ENCODE results near the gene CPT1A.

The CPT1A gene

DNA sequence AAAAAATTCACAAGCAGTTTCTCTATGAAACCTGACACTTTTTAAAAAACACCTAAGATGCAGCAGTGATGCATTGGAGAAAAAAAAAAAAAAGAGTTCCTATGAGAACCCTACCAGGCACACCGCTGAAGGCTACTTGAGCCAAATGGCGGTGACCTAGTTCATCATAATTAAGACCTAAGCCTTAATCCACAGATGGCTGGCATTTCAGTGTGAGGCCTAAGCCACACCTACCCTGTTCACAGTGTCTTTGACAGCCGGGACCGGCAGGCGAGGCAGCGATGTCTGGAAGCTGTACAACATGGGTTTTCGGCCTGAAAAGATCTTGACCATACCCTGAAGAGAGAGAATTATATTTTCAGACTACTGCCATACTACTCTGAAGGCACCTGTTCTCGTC lies 38.0 kb downstream of the CPT1A start:
- no peak for DNase-seq (ENCODE audit: low read depth in 2 of 2, low spot score in 1 of 2)

DNA sequence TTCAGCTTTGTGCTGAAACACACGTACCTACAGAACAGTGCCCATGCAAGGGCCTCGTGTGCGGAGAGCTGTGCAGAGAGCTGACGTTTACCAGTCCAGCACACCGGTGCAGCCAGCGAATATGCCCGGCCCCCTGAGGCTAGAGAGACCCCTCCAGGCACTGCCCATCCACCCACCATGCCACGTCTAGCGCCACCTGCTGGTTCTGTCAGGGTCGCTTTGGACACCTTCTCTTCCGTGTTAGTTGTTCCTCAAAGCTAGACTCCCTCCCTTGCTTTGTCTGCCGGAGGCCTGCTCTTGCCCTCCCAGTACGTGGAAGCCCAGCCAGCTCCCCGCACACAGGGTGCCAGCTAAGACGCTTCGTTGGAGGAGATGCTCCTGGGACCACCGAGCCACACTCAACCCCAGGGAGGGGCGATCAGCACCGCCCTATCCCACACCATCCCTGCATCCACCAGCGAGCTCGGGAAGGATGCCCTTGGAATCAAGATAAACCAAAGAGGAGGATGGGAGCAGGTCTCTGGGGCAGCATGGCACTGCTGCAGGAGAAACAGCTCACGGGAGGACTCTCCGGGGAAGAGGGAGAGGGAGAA lies 43.4 kb downstream of the CPT1A start:
- peak in 1 of 2 donors; percentile 12 for DNase-seq (ENCODE audit: low read depth in 2 of 2, low spot score in 1 of 2)

DNA sequence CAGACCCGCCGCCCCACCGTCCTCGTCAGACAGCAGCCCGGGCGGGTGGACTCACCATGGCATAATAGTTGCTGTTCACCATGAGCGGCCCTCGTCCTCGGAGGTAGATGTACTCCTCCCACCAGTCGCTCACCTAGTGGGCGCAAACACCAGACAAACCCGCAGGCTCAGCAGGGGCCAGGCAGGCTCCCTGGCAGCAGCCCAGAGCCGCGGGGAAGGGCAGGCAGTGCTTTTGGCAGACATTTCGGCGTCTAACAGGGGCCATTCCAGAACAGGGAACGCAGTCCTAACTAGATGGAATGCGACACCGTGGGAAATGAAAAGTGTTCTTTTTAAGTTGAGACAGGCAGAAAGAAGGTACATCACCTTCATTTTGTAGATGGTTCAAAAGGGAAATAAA lies 44.9 kb downstream of the CPT1A start:
- no peak for DNase-seq (ENCODE audit: low read depth in 2 of 2, low spot score in 1 of 2)

DNA sequence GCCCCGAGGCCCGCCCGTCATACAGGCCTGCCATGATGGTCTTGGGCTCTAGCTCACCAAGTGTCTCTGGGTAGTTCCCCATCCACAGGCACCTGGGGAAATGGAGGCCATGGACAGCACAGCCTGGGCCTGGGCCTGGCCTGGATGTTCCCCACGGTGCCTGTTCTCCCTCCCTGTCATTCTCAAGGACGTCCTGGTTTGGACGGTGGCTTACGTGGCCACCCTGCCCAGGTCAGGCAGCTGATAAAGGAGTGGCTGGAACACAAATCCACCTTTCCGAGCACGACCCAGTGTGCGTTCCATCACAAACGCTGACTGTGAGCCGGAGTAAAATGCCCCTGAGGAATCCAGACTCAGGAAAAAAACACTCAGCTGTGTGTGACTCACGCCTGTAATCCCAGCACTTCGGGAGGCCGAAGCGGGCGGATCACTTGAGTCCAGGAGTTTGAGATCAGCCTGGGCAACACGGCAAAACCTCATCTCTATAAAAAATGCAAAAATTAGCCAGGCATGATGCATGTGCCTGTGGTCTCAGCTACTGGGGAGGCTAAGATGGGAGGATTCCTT lies 49.2 kb downstream of the CPT1A start:
- DNase-seq (ENCODE audit: low read depth in 2 of 2, low spot score in 1 of 2) = no peak

DNA sequence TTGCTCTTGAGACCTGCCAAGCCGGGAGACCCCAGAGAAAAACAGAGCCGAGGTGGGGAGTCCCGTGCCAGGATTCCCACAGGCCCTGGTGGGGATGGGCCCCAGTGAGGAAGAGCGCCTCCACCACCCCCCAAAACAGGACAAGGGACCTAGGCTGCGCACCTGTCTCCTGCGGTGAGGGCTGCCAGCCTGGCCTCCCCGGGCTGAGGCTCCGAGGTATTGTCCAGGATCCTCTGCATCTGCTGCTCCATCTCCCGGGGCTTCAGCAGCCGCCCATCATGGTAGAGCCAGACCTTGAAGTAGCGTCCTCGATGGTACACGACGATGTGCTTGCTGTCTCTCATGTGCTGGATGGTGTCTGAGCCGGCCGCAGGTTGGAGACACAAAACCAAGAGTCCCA lies 57.1 kb downstream of the CPT1A start:
- DNase-seq (ENCODE audit: low read depth in 2 of 2, low spot score in 1 of 2) = no peak

DNA sequence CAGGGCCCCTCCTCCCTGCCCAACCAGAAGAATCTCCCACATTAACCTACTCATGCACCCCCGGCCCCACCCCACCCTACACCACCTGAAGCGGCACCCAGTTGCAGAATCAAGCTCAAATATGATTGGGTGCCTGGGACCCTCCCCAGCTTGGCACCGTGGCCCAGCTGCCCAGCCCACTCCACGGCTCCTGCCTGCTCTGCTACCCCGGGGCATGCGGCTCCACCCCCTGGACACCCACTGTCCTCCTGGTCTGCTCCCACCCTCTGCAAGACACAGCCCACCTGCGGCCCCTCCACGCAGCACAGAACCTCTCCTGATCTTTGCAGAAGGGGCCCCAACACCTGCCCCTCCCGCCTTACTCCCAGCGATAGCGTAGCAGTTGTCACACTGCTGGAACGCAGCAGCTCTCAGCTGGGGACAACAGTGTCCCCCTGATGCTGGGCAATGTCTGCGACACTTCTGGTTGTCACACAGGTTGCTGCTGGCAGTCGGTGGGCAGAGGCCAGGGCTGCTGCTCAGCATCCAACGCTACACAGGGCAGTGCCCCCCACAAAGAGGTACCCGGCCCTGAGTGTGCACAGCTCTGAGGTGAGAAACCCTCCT lies 58.4 kb downstream of the CPT1A start:
- no peak for DNase-seq (ENCODE audit: low read depth in 2 of 2, low spot score in 1 of 2)

DNA sequence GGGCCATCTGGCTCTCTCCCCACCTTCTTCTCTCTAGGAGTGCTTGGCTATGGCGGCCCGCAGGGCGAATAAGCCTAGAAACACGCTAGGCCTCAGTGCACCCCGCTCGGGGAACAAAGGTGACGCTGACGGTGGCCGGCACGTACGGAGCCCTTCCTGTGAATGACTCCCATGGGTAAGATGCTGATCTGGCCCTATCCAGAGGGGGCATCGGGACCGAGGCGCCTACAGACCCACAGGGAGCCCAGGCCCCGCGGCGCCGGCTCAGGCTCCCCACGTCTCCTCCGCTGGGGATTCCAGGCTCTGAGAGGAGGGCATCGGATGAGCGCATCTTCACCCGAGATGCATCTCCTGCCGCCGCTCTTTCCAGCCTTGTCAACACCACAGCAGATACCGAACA lies 59.0 kb downstream of the CPT1A start:
- no peak for DNase-seq (ENCODE audit: low read depth in 2 of 2, low spot score in 1 of 2)

DNA sequence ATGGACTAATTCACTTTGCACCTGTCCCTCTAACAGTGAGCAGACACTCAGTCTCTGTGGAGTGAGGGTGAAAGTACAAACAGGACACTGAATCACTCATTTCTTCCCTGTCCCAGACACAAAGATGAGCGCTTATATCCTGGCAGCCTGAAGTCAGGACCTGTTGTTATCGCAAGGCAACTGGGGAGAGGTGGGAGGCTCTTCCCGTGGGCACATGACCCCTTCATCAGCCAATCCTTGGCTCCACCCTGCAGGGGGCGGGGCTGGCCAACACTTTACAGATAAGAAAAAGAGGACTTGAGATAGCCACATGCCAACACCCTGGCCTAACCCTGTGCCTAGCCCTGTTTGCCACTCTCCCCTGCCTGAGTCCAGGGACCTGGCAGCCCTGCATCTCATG lies 60.9 kb downstream of the CPT1A start:
- DNase-seq (ENCODE audit: low read depth in 2 of 2, low spot score in 1 of 2) = no peak

DNA sequence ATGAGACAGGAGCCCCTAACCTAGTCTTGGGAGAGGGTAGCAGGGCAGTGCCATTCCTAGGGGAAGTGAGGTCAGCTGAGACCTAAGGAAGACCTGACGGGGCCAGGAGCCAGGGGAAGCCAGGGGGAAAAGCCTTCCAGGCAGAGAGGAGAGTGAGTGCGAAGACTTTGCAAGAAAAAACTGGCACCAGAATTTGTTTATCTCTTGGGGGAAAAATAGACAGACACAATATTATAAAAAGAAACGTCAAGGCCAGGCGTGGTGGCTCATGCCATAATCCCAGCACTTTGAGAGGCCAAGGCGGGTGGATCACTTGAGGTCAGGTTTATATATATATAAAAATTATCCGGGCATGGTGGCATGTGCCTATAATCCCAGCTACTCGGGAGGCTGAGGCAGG lies 63.5 kb downstream of the CPT1A start:
- no peak for DNase-seq (ENCODE audit: low read depth in 2 of 2, low spot score in 1 of 2)

DNA sequence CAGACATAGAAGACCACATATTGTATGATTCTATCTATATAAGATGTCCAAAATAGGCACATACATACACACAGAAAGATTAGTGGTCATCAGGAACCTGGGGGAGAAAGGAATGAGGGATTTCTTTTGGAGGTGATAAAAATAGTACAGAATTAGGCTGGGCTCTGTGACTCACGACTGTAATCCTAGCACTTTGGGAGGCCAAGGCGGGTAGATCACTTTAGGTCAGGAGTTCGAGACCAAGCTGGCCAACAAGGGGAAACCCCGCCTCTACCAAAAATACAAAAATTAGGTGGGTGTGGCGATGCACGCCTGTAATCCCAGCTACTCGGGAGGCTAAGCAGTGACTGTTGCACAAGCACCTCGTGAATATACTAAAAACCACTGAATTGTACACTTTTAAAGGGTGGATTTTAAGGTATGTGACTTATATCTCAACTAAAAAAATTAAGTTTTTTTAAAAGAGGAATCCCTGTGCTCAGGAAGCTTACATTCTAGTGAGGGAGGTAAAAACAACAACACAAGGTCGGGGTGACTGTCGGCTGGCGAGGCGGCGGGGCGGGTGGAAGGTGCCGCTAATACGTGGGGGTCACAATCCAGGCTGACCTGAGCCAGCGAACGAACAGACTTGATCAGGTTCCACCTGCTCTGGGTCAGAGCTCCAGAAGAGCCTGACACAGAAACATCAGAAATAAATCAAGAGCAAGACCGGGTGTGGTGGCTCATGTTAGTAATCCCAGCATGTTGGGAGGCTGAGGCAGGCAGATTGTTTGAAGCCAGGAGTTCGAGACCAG lies 65.1 kb downstream of the CPT1A start:
- DNase-seq (ENCODE audit: low read depth in 2 of 2, low spot score in 1 of 2) = no peak

DNA sequence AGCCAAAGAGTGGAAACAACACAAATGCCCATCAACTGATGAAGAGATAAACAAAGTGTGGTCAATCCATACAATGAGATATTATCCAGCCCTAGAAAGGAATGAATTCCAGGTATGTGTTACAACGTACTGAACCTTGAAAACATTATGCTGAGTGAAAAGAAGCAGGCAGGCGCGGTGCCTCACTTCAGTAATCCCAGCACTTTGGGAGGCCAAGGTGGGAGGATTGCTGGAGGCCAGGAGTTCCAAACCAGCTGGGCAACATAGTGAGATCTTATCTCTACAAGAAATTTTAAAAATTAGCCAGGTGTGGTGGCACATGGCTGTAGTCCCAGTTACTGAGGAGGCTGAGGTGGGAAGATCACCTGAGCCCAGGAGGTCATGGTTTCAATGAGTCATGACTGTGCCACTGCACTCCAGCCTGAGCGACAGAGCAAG lies 65.7 kb downstream of the CPT1A start:
- DNase-seq (ENCODE audit: low read depth in 2 of 2, low spot score in 1 of 2) = no peak

DNA sequence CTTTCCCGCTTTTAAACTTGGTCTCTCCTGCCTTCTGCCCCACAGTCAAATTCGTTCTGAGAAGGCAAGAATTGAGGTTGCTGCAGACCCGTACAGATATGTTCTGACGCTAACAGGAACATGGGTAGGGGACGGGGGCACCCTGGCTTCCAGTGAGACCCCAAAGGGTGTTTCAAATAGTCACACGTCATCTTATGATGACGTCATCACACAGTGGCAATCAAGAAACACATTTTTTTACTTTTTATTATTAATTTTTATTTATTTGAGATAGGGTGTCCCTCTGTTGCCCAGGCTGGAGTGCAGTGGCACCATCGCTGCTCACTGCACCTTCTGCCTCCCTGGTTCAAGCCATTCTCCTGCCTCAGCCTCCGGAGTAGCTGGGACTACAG lies 67.5 kb downstream of the CPT1A start:
- no peak for DNase-seq (ENCODE audit: low read depth in 2 of 2, low spot score in 1 of 2)

DNA sequence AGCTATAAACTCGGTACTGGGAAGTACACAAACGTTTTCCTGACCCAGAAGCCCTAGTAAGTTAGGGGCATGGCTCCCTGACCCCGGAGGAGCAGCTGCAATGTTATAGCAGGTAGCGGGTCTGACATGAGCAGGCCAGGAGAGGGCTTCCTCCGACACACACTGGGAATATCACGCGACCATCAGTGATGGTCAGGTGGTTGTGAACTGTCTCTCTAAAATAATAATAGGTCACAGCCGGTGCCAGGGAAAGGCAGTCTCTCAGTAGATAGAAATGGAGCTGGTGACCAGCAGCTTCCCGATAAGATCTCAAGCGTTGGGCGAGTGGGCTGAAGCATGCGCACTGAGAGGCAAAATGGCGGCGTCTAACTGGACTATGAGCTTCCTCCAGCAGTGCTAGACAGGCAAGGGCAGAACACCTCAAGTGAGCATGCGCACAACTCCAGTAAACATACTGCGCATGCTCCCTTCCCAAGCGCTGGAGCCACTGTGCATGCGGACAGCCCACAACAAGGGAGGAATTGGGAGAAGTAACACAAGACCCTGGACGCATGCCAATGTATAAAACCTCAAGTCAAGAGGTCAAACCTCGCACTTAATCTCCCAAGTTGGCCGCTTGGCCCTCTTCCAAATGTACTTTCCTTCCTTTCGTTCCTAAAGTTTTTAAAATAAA lies 68.1 kb downstream of the CPT1A start:
- no peak for DNase-seq (ENCODE audit: low read depth in 2 of 2, low spot score in 1 of 2)

DNA sequence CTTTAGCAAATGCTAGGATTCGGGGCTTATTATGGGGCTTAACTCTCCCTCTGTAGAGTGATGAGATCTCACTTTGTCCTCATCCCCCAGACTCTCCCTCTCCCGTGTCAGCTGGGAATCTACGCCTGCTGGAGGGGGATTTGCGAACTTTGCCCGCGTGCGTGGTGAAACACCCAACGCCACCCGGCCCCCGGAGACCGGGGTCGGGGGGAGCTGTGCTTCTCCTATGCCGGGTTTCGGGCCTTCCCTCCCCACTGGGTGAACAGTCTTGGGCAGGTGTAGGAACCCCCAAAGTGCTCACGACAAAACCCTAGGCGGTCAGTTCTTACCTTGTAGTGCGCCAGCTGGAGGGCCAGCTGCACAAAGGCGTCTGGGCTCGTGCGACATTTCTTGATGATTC lies 68.8 kb downstream of the CPT1A start:
- no peak for DNase-seq (ENCODE audit: low read depth in 2 of 2, low spot score in 1 of 2)

DNA sequence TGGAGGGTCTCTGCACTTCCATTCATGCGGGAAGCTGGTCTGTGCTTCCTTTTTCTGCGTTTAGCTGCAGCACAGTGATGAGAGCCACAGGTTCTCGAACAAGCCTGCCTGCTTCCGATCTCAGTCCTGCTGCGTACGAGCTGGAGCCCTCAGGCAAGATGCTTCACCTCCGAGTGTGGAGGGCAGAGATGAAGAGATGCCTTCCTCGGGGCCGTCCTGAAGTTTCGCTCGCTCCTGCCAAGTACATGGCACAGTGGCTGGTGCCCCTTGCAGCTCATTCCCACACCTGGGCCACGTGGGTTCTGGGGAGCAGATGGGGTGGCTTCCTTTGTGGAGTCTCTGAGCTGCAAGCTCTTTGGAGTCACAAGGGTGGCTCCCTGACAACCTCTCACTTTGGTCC lies 70.9 kb downstream of the CPT1A start:
- no peak for DNase-seq (ENCODE audit: low read depth in 2 of 2, low spot score in 1 of 2)

DNA sequence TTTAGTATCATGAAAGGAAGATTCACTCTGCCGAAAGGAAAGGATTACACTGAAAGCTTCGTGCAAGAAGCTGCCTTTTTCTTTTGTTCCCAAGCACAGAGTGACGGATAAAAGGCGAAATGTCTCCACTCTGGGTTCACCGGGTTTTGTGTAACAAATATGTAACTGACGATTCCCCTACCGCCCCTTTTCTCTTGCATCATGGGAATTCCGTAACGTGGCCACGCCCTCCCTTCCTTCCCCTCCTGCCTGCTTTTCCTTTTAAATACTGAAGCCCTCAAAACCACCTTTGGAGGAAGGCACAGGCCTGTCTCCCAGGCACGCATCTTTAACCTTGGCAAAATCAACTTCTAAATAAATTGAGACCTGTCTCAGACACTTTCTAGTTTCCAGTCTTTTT lies 74.0 kb downstream of the CPT1A start:
- DNase-seq (ENCODE audit: low read depth in 2 of 2, low spot score in 1 of 2) = no peak

DNA sequence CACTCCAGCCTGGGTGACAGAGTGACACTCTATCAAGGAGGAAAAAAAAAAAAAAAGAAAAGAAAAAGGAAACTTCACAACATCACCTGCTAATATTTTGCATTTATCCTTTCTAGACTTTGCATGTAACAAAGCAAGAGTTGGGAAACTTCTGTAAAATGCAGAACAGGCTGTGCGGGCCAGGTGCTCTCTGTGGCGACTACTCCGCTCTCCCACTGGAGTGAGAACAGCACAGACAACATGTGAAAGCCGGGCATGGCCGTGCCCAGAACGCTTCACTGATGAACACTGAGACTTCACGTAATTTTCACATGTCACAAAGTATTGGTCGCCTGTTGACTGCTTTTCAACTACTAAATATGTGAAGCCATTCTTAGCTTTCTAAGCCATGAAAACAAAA lies 74.9 kb downstream of the CPT1A start:
- no peak for DNase-seq (ENCODE audit: low read depth in 2 of 2, low spot score in 1 of 2)

DNA sequence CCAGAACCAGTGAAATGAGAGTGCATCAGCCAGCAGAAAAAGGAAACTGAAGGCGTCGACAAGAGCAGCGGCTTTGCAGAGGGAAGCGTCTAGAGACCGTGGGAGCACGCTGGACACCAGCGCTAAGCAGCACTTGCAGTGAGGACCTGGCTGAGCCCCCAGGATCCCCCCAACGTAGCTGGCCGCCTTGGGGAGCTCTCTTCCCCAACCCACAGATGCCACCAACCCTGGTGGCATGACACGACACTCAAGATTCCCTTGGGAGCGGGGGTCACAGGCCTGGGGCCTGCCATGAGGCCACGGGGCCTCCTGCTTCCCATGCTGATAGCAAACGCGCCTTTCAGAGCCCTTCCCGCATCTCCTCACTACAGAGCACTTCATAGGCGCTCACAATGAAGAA lies 77.0 kb downstream of the CPT1A start:
- no peak for DNase-seq (ENCODE audit: low read depth in 2 of 2, low spot score in 1 of 2)

DNA sequence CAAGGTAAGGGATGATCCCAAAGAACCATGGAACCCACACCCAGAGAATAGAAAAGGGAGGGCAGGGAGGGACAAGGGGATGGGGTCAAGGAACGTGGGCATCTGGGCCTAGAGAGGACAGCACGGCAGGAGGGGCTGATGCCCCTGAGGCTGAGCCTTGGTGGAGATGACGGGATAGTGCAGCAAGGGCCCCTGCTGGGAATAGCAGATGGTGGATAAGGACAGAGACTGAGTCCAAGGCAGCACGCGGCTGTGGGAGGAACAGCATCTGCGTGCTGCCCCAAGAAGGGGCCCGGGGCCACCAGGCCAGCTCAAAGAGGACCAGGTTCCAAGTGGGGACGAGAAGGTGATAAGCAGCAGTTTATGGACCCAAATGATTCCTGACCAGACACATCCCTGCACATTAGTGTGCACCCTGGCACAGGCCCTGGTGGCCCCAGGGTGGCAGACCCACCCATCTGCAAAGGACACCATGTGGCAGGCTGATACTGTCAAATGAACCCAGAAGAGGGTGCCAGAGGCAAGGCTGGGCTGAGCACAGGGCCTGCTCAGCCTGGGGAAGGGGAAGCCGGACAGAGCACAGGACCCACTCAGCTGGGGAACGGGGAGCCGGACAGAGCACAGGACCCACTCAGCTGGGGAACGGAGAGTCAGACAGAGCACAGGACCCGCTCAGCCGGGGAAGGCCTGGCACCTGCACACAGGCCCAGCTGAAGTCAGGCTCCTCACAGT lies 77.6 kb downstream of the CPT1A start:
- no peak for DNase-seq (ENCODE audit: low read depth in 2 of 2, low spot score in 1 of 2)

DNA sequence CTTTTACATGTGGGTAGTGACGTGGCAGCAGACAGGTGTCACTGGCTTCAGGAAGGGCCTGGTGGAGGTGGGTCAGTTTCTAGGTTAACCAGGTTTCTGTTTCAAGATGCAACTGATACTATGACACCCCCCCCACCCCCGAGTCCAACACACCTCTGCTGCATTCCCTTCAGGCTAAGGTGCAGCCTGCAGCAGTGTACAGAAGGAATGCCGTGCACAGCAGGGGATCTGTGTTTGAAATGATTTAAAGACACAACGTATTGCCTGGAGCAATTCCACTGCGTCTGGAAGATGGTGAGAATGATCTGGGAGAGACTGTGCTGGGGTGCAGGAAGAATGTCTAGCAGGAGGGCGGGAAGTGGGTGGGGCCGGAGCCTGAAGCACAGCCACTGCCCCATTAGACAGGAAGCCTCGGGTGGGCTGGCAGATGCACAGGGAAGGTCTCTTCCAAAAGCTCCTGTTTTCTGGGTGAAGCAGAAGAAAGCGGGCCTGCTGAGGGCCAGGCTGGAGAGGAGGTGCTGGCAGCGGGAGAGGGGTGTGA lies 78.5 kb downstream of the CPT1A start:
- no peak for DNase-seq (ENCODE audit: low read depth in 2 of 2, low spot score in 1 of 2)

DNA sequence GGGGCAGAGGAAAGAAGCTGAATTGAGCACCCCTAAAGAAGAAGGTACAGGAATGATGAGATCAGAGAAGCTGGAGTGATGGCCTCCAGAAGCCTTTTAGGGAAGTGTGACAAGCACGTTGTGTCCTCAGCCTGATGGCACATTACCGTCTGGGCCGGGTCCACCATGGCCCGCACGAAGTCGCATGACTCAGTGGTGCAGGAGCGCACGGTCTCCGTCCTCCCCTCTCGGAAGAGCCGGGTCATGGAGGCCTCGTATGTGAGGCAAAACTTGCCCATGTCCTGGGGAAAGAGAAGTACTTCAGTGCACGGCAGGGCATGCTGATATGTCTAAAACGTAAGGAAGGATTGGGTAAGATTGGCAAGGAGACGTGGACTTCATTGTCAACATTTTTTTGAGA lies 79.2 kb downstream of the CPT1A start:
- no peak for DNase-seq (ENCODE audit: low read depth in 2 of 2, low spot score in 1 of 2)
